ENCODE measurements around the gene BEAN1.
A peak's percentile ranks its signal among the peaks of the same experiment; 100 is the strongest.

BEAN1 gene

DNA sequence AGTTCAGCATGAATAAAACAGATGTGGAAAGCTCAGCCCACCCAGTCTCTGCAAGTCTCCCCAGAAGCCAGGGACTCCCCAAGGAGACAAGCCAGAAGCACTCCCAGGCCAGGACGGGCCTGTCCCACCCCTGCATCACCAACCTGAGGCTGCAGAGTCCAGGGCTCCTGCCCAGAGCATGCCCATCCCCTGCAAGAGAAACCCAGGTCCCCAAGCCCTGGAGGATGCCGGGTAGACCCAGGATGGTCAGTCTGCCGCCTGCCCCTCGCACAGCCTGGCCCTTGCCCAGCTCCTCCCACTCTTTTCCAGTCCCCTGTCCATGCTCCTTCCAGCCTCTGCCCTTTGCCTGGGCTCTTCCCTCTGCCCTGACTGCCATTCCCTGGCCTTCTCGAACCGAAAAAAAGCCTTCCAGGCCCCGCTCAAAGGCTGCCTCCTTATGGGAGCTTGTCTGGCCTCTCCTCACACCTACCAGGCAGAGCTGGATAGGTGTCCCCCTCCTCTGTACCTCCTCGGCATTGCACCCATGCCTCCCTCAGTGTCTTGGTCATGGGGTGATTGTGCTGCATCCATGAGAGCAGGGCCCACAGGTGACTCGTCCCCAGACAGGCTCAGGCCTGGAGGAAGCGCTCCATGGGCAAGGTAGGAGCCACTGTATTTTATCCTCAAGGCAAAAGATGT is 44.8 kb downstream of the BEAN1 start:
- no peak for DNase-seq

DNA sequence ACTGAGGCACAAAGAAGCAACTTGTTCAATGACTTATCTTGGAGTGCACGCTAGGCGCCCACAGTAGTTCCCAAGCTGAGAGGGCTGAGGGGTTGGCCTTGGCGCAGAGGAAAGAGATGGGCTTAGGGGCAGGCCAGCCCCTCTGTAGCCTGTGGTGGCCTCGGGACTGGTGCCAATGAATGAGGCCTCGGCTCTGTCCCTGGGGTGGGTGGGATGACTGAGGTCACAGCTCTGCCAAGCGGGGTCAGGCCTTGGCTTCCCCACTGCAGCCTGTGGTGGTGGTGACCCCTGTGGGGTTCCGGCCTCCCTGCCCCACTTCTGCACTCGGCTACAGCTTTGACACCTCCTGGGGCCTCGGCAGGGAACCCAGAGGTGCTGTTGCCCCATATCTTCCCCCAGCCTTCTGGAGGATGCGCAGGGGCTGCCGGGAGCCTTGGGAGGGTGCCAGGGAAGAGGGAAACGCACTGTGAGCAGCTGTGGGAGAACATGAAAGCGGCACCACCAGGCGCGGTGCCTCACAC is 46.0 kb downstream of the BEAN1 start:
- DNase-seq, result no peak

DNA sequence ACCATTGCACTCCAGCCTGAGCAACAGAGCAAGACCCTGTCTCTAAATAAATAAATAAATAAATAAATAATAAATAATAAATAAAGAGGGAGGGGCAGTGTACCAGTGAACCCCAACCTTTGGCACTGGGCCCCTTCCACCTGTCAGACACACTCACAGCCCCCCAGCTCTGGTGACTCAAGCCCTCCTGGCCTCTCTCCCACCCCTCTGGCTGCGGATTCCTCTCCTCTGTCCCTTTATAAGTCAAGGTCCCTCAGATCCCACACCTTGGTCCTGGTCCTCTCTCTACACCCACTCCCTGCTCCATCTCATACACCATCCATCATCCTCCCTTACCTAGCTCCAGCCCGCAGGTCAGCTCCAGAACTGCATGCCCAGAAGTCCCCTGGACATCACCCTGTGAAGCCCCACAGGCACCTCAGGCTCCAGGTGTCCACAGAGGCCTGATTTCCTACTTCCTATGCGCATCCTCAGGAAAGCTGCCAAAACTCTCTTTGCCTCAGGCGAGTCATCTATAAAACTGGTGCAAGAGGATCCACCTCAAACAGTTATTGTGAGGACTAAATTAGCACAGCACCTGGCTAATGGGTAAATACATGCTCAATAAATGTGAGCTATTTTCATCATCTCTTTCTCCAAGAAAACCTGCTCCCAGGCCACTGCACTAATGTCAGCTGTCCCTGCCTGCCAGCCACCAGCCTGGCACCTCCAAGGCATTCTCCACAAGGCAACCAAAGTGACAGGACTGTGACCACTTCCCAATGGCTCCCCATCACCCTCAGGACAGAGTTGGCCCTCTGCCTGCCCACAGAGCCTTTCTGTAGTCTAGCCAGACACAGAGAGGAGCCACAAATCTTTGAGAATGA is 46.8 kb downstream of the BEAN1 start:
- DNase-seq, result no peak

DNA sequence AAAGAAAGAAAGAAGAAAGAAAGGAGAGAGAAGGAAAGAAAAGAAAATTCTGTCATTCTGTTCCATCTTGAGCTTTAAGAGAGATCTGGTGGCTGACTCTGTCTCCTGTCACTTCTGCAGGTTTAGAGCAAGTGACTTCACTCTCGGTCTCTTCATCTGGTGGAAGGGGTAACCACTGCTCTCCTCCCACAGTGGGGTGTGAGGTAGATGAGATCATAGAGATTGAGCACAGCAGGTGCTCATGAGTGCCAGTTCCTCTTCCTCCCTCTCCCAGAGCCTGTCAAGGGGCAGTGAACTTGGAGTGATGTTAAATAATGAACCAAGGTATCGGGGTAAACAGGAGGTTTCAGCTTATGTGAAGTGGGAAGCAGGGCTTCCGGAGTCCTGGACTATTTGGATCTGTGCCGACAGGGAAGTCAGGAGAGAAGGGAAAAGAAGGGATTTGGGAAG is 47.7 kb downstream of the BEAN1 start:
- DNase-seq, result no peak

DNA sequence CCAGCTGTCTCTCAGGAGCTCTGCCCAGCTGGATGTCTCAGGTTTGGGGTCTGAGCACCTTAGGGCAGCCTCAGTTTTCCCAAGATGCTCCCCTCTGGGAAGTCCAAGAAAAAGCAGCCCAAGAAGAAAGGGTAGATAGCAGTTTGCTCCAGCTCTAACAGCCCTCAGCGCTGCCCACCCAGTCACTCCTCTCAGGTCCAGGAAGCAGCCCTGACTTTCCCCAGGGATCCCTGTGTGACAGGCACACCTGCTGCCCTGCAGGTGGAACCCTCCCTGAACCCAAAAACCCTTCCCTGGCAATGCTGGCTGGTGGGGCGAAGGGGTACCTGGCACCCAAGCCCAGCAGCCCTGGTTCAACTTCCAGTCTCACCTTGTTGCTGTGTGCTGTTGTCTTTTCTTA is 48.1 kb downstream of the BEAN1 start:
- no peak for DNase-seq

DNA sequence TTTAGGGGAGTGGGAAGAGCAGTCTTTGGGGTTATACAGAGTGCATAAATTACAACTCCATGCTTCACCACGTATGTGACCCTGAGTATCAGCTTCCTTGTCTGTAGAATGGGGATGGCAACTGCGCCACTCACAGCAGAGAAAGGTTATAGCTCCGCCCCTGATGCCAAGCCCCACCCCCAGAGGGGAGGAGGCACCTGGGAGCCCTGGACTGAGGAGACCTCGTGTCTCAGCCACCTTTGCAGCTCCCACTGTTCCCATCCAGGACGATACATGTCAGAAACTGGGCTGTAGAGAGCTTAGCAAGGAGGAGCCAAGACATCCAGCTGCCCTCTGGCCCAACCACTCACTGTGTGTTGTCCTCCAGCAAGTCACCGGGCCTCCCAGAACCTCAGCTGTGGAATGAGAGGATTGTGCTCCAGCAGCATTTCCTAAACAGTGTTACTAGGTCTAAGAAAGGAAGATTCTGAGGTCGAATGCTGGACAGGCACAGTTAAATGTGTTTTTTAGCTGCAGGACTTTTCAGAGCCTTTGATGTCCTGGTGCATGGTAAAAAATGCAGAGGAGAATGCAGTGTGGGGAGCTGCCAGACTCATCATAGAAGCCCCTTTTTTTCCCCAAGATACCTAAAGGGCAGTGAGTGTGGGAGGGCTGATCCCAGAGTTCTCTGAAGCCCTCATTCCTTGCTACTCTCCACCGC is 49.4 kb downstream of the BEAN1 start:
- DNase-seq, result no peak

DNA sequence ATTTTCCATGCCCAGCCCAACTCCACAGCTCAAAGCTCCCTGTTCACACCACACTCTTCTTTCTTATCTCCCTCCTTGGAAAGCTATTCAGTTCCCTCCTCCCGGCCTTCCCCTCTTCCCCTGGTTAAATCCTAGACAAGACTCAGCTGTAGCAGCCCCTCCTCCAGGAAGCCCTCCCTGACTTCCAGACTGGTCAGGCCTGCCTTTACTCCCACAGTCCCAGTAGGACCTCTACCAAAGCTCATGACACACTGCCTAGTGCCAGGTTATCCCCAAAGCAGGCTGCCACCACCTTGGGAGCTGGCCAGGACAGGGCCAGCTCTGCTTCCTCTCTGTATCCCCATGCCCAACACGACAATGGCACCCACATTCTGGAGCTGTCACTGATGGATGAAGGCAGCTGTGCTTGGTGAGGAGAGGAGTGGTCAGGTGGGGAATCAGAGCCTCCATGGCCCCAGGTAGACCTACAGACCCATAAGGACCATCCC is 50.0 kb downstream of the BEAN1 start:
- DNase-seq, result no peak

DNA sequence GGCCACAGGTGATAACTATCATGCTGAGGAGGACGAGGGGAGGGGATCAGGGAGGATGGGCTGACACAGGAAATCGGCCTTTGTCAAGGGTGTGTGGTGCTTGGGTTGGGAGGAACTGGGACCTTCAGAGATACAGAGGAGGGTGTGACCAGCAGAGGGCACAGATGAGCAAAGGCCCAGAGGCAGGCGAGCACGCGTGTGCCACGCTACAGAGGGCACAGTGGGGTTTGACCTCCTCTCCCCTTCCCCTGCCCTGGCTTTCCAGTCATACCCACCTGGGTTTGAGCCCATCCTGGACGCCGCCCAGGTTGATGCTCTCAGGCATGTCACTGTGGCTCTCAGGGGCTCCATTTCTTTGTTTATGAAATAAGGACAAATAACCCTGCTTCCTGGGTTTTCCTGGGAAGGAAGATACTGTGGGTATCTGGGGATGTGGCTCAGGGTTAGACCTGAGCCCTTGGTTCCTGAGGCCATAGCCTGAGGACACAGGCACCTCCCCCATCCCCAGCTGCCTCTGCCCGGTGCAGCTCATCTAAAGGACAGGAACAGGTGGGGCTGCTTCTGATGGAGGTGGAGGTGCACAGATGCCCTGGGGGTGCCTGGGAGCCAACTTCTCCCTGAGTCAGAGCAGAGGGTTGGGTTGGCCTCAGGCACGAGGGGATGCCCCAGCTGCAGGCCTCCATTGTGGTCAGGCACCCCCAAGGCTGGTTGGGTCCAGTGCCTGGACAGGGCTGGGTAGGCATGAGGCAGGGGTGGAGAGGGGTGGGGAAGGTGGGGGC is 51.8 kb downstream of the BEAN1 start:
- DNase-seq, result peak; percentile 54

DNA sequence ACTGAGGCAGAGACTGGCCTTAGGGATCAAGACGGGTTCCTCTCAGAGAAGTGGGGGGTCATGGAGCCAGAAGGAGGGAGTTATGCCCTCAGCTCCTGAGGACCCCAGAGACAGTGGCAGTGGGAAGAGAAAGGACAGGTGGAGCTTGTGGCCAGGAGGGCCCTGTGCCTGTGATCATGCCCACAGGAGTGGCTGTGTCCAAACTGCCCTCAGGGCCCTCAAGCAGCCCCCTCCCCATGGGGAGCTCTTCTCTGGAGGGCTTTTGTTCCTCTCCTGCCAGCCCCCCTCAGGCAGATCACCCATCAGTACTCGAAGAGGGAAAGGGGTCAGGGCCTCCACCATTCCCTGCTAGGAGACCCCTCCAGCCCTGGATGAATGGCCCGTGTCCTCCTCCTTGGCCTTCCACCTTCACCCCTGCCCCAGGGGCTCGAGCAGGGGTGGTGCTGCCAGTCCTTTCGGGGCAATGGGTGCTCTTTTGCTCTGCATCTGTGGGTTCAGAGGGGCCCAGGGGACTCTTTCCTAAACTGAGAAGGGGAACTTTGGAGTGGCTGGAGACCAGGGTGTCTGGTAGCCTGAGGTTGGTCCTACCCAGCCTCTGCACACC is 52.7 kb downstream of the BEAN1 start:
- no peak for DNase-seq

DNA sequence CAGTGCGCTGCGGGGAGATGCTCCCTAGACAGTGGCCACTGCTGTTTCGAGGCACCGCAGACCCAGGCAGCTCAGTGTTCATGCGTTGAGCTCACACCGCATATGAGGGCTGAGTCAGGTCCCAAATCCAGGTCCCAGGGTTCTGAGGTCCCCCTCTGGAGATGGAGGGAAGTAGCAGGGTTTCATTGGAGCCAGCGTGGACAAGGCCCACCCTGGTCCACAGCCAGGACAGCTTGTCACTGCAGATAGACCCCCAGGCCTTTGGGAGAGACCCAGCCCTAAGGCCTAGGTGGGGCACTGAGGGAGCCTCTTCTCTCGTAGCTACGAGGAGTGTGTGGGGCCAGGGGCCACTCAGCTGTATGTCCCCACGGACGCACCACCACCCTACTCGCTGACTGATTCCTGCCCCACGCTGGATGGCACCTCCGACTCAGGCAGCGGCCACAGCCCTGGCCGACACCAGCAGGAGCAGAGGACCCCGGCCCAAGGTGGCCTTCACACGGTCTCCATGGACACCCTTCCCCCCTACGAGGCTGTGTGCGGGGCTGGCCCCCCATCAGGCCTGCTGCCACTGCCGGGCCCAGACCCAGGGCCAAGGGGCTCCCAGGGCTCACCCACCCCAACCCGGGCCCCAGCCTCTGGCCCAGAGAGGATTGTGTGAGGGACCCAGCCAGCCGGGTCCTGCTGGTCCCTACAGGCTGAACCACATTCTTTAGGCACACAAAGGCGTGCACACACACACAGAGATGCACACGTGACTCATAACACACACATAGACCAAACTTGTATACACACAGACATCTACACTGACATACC is 53.4 kb downstream of the BEAN1 start:
- DNase-seq, result no peak

DNA sequence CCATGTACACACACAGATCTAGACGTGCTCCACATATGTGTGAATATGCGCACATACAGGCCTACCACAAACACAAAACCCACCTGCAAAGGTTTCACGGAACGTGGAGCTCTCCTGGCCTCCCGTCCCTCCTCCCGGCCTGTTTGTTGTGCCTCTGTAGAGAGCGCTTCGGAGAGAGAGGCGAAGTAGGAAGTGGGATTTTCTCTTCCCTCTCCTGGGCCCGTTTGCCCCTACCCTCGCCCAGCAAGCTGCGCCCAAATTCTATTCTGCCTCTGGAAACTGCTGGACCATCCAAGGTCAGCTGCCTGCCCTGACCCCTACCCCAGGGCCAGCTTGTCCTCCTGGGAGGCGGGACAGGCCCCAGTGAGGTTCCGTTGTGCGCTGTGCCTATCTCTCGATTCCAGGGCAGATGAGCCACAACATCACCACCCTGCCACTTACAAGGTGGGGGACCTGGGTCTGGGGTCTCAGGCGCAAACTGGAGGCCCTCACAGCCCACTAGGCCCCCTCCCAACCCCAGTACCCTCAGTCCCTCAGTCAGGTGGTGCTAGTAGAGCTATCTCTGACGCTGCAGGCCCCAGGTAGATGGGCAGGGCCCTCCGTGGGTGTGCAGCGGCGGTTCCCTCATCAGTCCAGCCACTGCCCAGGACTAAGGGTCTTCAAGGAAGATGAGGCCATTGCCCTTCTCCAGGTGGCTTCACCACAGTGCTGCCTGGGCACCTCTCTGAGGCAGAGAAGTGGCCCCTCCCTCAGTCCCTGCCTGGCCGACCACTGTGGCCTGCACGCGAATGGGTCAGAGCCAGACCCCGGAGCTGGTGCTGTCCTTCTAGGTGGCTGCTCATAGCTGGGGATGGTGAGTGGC is 54.2 kb downstream of the BEAN1 start:
- no peak for DNase-seq

DNA sequence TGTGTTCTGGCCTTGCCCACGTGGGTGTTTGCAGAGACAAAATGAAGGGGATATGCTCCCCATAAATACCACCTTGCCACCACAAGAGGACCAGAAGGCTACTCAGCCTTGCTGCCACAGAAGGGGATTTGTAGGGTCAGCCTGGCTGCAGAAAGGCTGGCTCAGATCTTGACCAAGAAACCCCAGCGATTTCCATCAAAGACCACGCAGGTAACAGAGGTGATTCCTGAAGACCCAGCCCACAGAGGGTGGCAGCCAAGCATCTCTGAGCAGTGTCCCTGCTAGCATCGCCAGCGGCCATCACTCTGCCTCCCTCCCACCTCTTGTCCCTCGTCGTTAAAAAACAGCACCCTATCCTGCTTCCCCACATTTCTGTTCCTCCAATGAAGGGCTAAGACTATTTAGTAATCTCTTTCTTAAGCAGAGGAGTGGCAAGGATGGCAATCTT is 54.9 kb downstream of the BEAN1 start:
- DNase-seq, result no peak

DNA sequence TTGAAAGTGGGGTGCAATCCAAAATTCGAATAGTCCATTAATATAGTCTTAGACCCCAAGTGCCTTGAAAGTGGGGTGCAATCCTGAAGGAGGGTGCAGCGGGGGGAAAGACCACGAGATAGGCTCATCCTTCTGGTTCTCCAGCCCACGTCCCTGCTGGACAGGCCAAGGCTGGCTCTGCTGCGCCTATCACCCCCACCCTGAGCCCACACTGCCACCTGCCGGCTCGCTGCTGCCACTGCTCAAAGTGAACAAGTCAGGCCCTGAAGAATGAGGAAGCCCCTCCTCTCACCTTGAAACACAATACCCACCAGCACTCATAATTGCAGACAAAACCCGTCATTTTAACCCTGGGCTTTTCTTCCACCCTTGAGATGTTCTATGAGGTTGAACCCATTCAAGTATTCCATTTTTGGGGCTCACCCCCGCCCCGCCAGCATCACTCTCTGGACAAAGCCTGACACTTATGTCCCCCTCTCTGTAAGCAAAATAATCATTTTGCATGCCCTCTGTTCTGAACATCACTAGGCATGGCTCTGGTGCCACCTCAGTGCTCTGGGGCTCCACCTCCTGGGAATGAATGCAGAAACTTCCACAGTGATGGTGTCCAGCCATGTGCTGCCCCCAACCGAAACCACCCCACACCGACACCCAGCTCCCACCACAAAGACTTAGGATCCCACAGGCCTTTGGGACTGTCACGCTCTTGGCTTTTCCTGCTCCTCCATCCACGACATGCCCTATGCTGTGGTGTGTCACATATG is 56.8 kb downstream of the BEAN1 start:
- peak; percentile 46 for DNase-seq

DNA sequence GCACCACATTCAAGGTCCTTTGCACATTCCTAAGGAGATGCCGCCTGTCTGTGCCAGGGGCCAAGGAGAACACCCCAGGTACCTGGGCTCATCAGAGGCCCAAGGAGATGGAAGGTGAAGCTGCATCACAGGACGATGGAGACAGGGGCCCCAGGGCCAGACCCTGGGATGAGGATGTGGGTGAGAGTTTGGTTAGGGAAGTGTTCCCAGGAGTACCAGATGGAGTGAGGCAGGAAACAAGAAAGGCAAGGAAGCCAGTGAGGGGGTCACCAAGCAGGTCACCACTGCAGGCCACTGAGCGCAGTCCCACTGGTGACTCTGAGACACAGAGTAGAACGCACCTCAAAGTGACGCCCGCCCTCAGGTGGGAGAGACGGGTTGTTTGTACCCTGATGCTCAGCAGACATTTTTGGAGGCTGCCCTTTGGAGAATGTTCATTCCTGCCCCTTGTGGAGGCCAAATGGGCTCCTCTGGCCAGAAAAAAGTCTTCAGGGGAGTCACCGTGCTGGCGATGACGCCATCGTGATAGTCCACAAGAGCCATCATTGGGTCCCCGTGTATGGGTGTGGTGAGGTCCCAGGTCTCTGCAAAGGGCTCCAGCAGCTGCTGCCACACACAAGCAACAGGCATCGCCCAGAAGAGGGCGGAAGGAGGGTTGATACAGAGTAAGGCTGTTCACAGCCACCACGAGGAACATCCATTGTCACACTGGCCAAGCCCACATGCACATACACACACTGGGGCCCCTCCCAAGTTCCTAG is 57.5 kb downstream of the BEAN1 start:
- no peak for DNase-seq

DNA sequence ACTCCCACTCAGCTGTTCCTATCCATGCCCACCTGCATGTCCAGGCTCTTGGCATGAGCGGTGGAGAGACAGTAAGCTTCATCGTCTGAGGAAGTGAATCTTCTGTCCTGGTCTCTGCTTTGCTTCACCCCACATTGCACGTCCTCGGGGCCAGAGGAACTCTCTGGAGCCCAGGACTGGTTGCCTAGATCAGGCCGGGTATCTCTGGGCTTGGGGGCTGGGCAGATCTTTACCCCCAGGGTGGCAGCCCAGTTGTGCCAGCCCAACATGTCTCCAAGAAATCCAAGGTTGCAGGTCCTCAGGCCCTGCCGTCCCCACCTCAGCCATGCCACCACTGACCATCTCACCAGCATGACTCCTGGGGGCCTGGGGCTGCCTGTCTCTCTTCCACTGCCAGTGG is 58.3 kb downstream of the BEAN1 start:
- no peak for DNase-seq

DNA sequence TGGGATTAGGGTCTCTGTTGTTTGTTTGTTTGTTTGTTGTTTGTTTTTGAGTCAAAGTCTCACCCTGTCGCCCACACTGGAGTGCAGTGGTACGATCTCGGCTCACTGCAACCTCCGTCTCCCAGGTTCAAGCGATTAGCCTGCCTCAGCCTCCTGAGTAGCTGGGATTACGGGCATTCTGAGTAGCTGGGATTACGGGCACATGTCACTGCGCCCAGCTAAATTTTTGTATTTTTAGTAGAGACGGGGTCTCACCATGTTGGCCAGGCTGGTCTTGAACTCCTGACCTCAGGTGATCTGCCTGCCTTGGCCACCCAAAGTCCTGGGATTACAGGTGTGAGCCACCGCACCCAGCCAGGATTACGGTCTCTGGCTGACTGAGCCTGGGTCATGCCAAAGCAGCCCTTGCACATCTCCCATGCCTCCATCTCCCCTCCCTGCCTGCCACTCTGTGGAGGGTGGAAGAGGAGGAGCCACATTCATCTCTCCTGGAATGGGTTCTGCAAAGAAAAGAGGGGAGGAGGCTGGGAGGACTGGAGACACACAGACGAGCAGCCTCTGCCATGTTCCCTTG is 59.2 kb downstream of the BEAN1 start:
- DNase-seq, result no peak

DNA sequence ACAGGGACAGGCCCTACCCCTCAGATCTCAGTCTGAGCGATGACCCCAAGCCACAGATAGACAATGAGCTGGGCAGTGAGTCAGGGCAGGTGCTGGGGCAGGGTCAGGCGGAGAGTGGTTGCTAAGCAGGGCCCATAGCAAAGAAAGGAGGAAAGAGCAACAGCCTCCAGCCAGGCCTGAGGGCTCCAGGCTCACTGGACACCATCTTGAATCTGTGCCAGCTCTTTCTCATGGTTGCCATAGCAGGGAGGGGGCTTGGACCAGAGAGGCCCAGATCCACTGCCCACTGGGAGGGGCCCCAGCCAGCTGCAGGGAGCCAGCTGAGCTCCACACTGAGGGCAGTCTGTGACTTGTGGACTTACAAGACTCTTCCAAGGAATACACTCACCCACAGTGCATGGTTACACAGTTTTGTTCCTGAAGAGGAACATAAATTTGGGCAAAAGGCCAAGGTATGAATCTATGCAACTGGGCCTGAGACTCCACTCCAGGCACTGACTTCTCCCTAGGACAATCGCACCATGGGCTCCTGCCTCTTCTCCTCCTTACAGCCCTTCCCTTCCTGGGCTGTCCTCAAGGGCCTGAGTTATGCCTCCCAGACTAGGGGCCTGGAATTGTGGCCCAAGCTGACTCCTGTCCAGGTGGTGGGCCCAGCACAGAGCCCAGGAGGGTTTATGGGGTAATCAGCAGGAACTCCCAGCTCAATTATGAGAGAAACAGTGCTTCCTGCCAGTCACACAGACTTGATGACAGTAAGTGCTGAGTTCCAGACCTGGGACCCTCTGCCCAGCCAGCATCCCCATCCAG is 59.9 kb downstream of the BEAN1 start:
- peak; percentile 57 for DNase-seq
